Endothelial cell of umbilical vein (primary cell): ENCODE results near the gene COX5A. TPM values are rescaled to one million over a fixed set of nuclear protein-coding genes. Genes with fewer than 3 reads are reported as not detected.

ENCODE experiments used
- BruUV-seq: library from RNA; stranded (reverse); fragments of 400-500 nt; replicated peaks from 2 replicates; lab custom pipeline; 2021; lab: Mats Ljungman, UMichigan
- CTCF ChIA-PET: fragments of 300-600, 350-600 bp; sonication (Branson Sonifier 250); formaldehyde crosslinking; loops from one replicate; lab custom pipeline; 2021; ENCODE audit warnings: antibody characterized with exemption, inconsistent platforms; lab: Charles Lee
- POLR2A ChIA-PET: fragments of 300-600, 350-600 bp; sonication (Branson Sonifier 250); formaldehyde crosslinking; loops from one replicate; lab custom pipeline; 2021; ENCODE audit warnings: antibody characterized with exemption, inconsistent platforms; lab: Charles Lee
- DNase-seq: peaks from one replicate; pipeline ENCODE4 v3.0.0-alpha.2; 2011; ENCODE audit warnings: low read depth, low spot score
- FAIRE-seq: peaks from 2 replicates; lab custom pipeline; 2011; peaks lifted over from hg19 to GRCh38; lab: Jason Lieb, UNC
- H2AFZ ChIP-seq: 2 replicates; pipeline ENCODE4 v1.6.0; 2012; ENCODE audit warnings: low read depth, low read length, control low read depth, inconsistent platforms
- H3K27ac ChIP-seq: 2 replicates; pipeline ENCODE4 v1.5.1; 2011; ENCODE audit warnings: low read depth, mild to moderate bottlenecking, control low read depth, low read length, moderate library complexity; ENCODE audit not compliant: insufficient read depth
- H3K27me3 ChIP-seq, 2 experiments: 2 replicates each; pipeline versions ENCODE4 v1.6.0 to v1.6.1; 2011; ENCODE audit warnings: low read length in 2 of 2, mixed read lengths in 1 of 2; ENCODE audit not compliant: control insufficient read depth in 2 of 2, insufficient read depth in 2 of 2
- H3K36me3 ChIP-seq, 2 experiments: 2 replicates in 1 of 2; 3 replicates in 1 of 2; pipeline ENCODE4 v1.5.1; 2011; ENCODE audit warnings: low read length in 2 of 2, mild to moderate bottlenecking in 1 of 2, moderate library complexity in 1 of 2; ENCODE audit not compliant: control insufficient read depth in 2 of 2, insufficient read depth in 2 of 2; ENCODE audit errors: extremely low read depth in 1 of 2
- H3K4me1 ChIP-seq: 3 replicates; pipeline ENCODE4 v1.5.1; 2011; ENCODE audit warnings: mild to moderate bottlenecking, low read length; ENCODE audit not compliant: control insufficient read depth, insufficient read depth; ENCODE audit errors: extremely low read depth
- H3K4me2 ChIP-seq: 2 replicates; pipeline ENCODE4 v1.6.1; 2011; ENCODE audit warnings: low read length, control low read depth, mixed read lengths; ENCODE audit not compliant: insufficient read depth
- H3K4me3 ChIP-seq, 3 experiments: fragments of 200-600 bp in 1 of 3; sonication (generic), shearing (Covaris generic) in 1 of 3; replicated peaks in 1 of 3; 2 replicates each; pipeline ENCODE4 v1.5.1; 2011 to 2016; ENCODE audit warnings: control low read depth in 3 of 3, low read length in 3 of 3, mild to moderate bottlenecking in 2 of 3, inconsistent platforms in 1 of 3, low read depth in 1 of 3, moderate library complexity in 1 of 3; ENCODE audit not compliant: insufficient read depth in 1 of 3
- H3K79me2 ChIP-seq: 2 replicates; pipeline ENCODE4 v1.6.0; 2012; ENCODE audit warnings: low read length, inconsistent platforms; ENCODE audit not compliant: control insufficient read depth, insufficient read depth
- H3K9ac ChIP-seq: replicated peaks from 2 replicates; pipeline ENCODE3; 2011; ENCODE audit warnings: low read length, control low read depth; ENCODE audit not compliant: insufficient read depth; ENCODE audit errors: extremely low read depth
- H3K9me1 ChIP-seq: replicated peaks from 3 replicates; pipeline ENCODE4 v1.6.0; 2011; ENCODE audit warnings: mild to moderate bottlenecking, low read length; ENCODE audit not compliant: control insufficient read depth, insufficient read depth; ENCODE audit errors: extremely low read depth
- H3K9me3 ChIP-seq: replicated peaks from 2 replicates; pipeline ENCODE4 v1.5.1; 2012; ENCODE audit warnings: low read length, inconsistent platforms; ENCODE audit not compliant: control insufficient read depth, insufficient read depth
- H4K20me1 ChIP-seq: replicated peaks from 2 replicates; pipeline ENCODE3; 2011; ENCODE audit warnings: mild to moderate bottlenecking, low read length; ENCODE audit not compliant: control insufficient read depth, insufficient read depth; ENCODE audit errors: extremely low read depth
- EZH2 ChIP-seq: IDR thresholded peaks from 2 replicates; pipeline ENCODE4 v1.6.1; 2012; ENCODE audit warnings: borderline replicate concordance, low read depth, mild to moderate bottlenecking, moderate library complexity, low read length, inconsistent platforms; ENCODE audit not compliant: severe bottlenecking
- FOS ChIP-seq: IDR thresholded peaks from 2 replicates; pipeline ENCODE4 v1.6.1; 2011; ENCODE audit warnings: mild to moderate bottlenecking, low read length, moderate library complexity, borderline replicate concordance; ENCODE audit not compliant: insufficient read depth
- GATA2 ChIP-seq: IDR thresholded peaks from 2 replicates; pipeline ENCODE4 v1.7.0; 2011; ENCODE audit warnings: low read depth, mild to moderate bottlenecking, moderate library complexity, mixed read lengths, low read length; ENCODE audit not compliant: insufficient read length, insufficient read depth
- JUN ChIP-seq: IDR thresholded peaks from 2 replicates; pipeline ENCODE4 v1.6.1; 2011; ENCODE audit warnings: borderline replicate concordance, low read depth; ENCODE audit not compliant: insufficient read length, insufficient read depth
- MYC ChIP-seq: IDR thresholded peaks from one replicate; pipeline ENCODE4 v1.6.1; 2011; ENCODE audit warnings: mild to moderate bottlenecking, low read depth, low read length
- POLR2A ChIP-seq: IDR thresholded peaks from 2 replicates; pipeline ENCODE4 v1.6.1; 2012; ENCODE audit warnings: low read depth, mild to moderate bottlenecking, control low read depth, low read length
- POLR2AphosphoS5 ChIP-seq: IDR thresholded peaks from 2 replicates; pipeline ENCODE4 v1.6.1; 2012; ENCODE audit warnings: low read depth, mild to moderate bottlenecking, control low read depth, low read length, moderate library complexity; ENCODE audit not compliant: insufficient read depth
- dilution Hi-C: fragments of 300-500 bp; cut with MboI; formaldehyde crosslinking; loops from one replicate; pipeline ENCODE4 v1.15.0; 2019; ENCODE audit warnings: low sequenced_read_pairs; ENCODE audit not compliant: extremely low pct_ligation_motif_present
- intact Hi-C: fragments of 100-400 bp; cut with micrococcal nuclease; formaldehyde crosslinking; loops from one replicate; pipeline ENCODE4 v1.10.0; 2022
- polyA plus RNA-seq, 4 experiments: library from polyadenylated mRNA; depleted of rRNA in 3 of 4; stranded (reverse) in 3 of 4; unstranded in 1 of 4; fragments of >200 nt; gene quantifications; 2 replicates each; pipeline versions ENCODE4 v1.2.1 to v1.2.3, GENCODE V29; 2011 to 2012; ENCODE audit warnings: missing spikeins in 1 of 4
- total RNA-seq: library from RNA; stranded (reverse); gene quantifications from 2 replicates; pipeline ENCODE4 v1.2.3, GENCODE V29; 2021
- TF ChIP-seq, protein P1 (sequence below), 2 donors: IDR thresholded peaks; 1 replicate in 1 of 2; 2 replicates in 1 of 2; pipeline ENCODE4 v1.5.1; 2011; ENCODE audit warnings: low read length in 2 of 2, mild to moderate bottlenecking in 2 of 2, moderate library complexity in 2 of 2, control low read depth in 1 of 2, inconsistent platforms in 1 of 2, low read depth in 1 of 2; ENCODE audit not compliant: insufficient read depth in 1 of 2; ENCODE audit errors: extremely low read depth in 1 of 2
- TF ChIP-seq, protein P2 (sequence below): IDR thresholded peaks from 2 replicates; pipeline ENCODE4 v1.6.1; 2011; ENCODE audit not compliant: insufficient read depth, insufficient read length

The COX5A gene
- total and polyA plus RNA-seq, 2 donors (not counting 3 experiments of a cell fraction or from before 2014, with no cell fraction given): 134 to 220 TPM

DNA sequence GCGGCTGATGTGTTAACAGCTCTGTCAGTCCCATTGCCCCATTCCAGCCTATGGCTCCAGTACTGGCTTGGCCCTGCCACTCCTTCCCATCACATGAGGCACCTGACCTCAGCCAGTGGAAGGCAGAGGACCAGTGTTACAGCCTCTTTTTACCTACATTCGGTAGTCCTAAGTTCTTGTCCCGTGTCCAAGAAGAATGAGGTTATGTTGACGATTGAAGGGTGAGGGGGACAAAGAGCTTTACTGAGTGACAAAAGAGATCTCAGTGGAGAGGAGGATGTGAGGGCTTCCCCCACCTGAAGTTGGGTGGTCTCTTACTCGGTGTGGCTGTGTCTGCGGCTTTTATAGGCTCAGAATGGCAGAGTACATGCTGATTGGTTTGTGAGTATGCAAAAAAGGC, 55.3 kb downstream of the COX5A start:
- TF ChIP-seq JUN: no peak
- TF ChIP-seq POLR2A: no peak
- TF ChIP-seq, protein P1, sequence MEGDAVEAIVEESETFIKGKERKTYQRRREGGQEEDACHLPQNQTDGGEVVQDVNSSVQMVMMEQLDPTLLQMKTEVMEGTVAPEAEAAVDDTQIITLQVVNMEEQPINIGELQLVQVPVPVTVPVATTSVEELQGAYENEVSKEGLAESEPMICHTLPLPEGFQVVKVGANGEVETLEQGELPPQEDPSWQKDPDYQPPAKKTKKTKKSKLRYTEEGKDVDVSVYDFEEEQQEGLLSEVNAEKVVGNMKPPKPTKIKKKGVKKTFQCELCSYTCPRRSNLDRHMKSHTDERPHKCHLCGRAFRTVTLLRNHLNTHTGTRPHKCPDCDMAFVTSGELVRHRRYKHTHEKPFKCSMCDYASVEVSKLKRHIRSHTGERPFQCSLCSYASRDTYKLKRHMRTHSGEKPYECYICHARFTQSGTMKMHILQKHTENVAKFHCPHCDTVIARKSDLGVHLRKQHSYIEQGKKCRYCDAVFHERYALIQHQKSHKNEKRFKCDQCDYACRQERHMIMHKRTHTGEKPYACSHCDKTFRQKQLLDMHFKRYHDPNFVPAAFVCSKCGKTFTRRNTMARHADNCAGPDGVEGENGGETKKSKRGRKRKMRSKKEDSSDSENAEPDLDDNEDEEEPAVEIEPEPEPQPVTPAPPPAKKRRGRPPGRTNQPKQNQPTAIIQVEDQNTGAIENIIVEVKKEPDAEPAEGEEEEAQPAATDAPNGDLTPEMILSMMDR (IDR thresholded peaks at IDR 0.05; ENCODE audit: extremely low read depth in 1 of 2, insufficient read depth in 1 of 2, low read depth in 1 of 2, low read length in 2 of 2): no peak
- TF ChIP-seq, protein P2, sequence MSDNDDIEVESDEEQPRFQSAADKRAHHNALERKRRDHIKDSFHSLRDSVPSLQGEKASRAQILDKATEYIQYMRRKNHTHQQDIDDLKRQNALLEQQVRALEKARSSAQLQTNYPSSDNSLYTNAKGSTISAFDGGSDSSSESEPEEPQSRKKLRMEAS: no peak
- TF ChIP-seq MYC: no peak
- TF ChIP-seq POLR2AphosphoS5: no peak
- TF ChIP-seq EZH2: no peak
- TF ChIP-seq FOS: no peak
- no peak for TF ChIP-seq GATA2
- Histone ChIP-seq H3K4me1 (no peaks in the 10 kb centered on the region), H3K4me3 (no peak overlapping the region), H4K20me1 (no peaks in the 10 kb centered on the region), H3K27me3 (no peaks in the 10 kb centered on the region), H3K9me1 (no peaks in the 10 kb centered on the region), H3K27ac (no peak overlapping the region), H3K9ac (no peak overlapping the region), H3K4me2 (no peak overlapping the region), H3K9me3 (no peaks in the 10 kb centered on the region), H3K36me3 (no peaks in the 10 kb centered on the region), H2AFZ (no peak overlapping the region), H3K79me2 (no peaks in the 10 kb centered on the region)
- ChIA-PET CTCF (interaction anchor here (2.7 to 4.2 kb wide), 2 partner anchors 9 to 19 kb away, joined by 8 to 26 read pairs; partner anchors contain the start of gene SCAMP2), POLR2A (no interaction called here)
- BruUV-seq: no TSS peak
- DNase-seq: no peak
- intact Hi-C loops (no loop called here), dilution Hi-C loops (no loop called here)
- no peak for FAIRE-seq
